HL-60/S4 (cell line): ENCODE measurements around the gene PITPNM1.

Experiments used
- in situ Hi-C: fragments of 300-500 bp; cut with MboI; formaldehyde crosslinking; loops from 2 replicates; pipeline ENCODE4 v1.14.3; 2022; ENCODE audit warnings: low sequenced_read_pairs

Gene PITPNM1

DNA sequence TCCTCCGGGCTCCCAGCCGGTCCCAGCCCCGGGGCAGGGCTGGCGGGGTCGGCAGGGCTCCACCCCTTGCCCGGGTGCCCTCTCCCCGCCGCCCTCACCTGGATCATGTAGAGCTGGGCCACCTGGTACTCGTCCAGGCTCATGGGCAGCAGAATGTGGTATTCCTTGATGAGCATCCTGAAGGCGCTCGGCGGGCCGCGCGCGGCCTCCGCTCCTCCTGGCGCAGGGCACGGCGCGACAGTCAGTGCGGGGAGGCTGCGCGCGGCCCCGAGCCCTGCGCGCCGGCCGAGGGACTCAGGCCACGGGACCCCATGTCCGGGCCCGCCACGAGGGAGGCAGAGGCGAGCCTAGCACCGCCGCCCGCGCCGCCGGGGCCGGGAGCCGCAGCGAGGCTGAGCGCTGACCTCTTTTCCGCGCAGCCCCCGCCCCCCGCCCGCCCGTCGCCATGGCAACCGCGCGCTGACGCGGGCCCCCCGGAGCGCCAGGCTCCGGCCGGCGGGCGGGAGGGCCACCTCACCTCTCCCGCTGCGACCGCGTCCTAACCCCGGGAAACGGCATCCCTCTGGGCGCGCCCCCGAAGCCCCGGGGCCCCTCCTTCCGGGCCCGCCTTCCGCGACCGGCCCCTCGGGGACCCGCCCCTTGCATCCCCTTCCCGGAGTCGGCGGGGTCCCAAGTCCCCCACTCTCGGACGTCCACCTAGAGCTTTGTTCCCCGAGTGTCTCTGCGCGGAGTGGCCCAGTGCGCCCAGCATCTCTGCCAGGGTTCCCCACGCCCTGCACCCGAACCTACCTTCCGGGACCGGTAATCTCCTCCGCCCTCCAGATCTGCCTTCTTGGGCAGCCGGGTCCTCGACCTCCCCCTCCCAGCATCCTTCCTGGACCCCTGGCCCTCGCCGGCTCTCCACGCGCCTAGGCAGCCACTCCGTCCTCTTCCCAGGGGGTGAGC lies 886 bp downstream of the PITPNM1 start:
- in situ Hi-C loops = no loop called here

DNA sequence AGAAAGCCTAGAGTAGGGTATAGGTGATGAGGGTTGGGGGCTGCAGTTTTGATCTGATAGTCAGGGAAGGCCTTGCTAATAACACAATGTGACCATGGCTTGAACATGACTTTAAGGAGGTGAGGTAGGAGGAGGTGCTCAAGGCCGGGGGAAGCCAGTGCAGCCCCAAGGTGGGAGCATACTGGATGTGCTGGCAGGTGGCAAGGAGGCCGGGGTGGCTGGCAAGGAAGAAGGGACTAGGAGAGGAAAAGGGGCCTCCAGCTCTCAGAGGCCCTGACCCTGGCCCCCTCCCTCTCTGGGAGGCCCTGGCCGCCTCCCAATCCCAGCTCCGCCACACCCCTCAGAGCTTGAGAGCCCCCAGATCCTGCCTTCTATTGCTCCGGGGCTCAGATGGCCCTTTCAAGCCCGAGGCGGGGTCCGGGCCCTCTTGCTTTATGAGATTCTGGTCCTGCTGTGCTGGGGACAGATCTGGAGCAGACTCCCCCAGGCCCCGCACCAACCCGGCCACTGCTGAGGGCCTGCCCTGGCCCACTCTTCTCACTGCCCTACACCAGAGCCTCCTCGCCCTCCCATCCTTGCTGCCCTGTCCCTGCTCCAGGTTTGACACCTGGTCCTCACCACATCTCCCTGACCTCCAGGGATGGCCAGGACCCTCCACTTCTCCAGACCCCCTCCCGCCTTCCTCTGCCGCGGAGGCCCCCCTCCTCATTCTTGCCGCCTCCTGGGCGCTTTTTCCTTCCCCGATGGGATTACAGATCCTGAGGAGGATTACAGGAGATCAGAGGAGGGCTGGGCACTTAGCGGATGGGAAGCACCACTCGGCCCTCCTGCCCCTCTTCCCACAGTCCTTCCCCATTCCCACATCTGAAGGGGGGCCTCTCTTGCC lies 1.8 kb downstream of the PITPNM1 start:
- in situ Hi-C loops = no loop called here

DNA sequence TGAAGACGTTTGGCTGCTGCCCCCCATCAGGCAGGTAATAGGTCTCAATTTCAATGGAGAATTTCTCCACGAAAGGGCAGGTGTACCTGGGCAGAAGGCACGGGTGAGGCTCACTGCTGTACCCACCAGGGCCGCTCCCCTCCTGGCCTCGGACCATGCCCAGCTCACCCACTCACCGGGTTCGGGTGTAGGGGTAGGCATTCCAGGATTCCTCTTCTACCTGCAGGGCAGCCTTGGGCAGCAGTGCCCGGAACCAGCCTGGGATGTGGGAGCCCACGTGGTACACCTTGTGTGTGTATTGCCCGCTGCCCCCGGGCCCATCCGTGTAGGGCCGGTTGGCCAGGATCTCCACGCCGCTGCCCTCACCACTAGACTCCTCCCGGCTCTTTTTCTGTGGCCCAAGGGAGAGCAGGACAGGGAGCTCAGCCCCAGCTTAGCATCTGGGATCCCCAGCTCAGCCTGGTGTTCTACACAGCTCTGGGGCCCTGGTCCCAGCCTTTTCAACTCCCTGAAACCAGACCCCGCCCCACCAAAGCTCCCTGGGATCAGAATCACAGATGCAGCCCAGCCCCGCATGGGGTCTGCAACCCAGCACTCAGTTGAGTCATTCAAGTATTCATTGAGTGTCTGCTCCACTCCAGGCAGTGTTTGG lies 2.7 kb downstream of the PITPNM1 start:
- in situ Hi-C loops = no loop called here

DNA sequence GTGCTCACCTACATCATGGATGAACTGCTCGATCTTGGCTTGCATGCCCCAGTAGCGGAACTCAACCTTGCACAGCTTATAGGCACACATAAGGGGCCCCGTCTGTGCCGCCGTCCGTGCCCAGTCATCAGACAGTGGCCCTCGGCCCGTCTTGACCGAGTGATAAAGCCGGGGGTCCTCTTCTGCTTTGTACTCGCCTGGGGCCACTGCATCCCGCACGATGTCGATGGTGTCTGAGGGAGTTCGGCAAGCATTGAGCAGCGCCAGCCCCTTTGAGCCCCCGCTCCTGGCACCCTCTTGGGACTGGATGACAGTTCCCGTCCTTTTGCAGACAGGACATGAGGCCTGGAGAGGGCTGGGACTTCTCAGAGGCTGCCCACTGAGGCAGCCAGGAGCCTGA lies 3.3 kb downstream of the PITPNM1 start:
- in situ Hi-C loops = no loop called here

DNA sequence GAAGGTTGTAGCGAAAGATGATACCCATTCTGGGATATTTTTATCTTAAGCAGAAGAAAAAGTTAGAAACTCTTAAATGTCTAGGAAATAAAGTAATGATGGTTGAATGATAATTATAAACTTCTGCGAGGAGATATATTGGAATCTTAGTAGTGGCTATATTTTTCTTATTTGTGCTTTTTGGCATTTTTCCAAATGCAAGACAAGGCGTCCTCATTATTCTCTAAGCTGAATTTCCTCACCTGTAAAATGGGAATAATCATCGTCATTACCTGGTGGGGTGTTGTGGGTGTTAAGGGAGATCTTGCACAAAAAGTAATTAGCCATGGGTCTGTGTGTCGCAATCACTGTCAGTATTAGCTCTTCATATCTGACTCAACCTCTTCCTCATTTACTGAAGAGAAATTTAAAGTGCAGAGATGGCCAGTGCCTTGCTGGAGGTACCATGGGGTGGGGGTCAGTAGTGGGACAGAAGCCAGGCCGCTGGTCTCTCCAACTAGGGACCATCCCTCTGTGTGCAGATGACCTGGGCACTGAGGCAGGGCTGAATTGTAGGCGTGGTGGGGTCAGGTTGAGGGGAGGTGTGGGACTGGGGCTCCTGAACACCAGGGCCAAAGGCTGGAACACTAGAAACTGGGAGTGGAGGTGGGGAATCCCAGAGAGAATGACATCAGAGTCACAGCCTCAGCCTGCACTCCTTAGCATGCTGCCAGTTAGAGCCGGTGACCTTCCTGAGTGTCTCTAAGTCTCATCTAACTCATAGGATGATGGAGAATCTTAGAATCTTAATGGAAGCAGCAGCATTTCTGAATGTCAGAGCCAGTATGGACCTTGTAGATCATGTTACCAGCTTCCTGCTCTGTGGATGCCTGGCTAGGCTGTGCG lies 4.1 kb downstream of the PITPNM1 start:
- in situ Hi-C loops = no loop called here

DNA sequence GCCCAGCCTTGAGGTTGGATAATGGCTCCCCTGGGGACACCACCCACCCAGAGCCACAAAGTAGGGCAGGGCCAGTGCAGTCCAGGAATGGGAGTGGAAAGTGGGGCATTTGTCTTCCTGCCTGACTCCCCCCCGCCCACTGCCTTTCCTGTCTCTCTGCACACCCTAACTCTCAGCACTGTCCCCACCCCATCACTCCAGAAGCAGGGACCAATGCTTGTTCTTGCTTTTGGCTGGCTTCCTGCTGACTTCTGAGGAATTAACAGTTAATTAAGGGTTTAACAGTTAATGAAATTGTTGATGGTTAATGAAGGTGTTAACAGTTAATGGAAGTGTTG lies 4.7 kb downstream of the PITPNM1 start:
- in situ Hi-C loops = no loop called here

DNA sequence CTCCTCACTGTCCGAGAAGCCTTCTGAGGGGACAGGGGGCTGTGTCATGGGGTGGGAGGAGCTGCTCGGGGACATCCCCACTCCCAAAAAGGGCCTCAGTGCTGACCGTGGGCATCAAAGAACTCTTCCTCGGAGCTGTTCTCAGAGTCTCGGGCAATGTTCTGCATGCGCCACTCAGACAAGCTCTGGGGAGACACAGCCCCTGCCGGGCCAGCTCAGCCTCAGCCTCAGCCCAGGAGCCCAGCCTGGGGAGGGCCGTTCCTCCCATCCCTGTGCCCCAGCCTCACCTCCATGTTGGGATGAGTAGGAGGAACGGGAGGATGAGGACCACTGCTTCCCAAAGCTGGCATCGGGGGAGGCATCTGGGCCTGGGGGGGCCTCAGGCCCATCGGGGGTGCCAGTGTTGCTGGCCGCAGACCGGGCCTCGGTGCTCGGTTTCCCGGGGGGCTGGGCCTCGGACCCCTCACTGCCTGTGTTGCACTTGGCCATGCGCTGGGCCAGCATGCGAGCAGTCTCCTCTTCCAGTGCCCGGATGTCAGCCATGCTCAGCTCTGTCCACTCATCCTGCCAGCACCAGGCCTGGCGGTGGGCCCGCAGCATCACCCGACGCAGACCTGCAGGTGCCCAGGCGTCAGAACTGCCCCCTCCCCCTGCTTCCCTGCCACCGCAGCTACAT lies 5.2 kb downstream of the PITPNM1 start:
- in situ Hi-C loops = no loop called here

DNA sequence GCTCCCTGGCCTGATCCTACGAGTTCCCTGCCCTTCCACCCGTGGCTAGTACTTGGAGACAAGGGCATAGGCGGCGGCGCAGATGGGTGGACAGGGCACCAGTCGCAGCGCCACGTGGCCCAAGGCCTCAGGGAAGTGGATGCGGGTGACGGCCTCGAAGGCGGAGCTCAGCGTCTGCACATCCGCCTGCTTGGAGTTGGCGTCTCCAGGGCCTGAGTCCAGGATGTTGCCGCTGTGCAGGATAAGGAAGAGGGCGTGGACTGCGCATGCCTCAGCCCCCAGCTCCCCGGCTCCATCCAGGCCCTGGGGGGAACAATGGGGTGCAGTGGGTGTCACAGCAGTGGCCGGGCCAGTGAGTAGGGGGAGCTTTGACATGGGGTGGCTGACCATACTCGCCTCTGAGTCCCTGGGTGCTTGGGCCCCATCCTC lies 6.6 kb downstream of the PITPNM1 start:
- in situ Hi-C loops = no loop called here

DNA sequence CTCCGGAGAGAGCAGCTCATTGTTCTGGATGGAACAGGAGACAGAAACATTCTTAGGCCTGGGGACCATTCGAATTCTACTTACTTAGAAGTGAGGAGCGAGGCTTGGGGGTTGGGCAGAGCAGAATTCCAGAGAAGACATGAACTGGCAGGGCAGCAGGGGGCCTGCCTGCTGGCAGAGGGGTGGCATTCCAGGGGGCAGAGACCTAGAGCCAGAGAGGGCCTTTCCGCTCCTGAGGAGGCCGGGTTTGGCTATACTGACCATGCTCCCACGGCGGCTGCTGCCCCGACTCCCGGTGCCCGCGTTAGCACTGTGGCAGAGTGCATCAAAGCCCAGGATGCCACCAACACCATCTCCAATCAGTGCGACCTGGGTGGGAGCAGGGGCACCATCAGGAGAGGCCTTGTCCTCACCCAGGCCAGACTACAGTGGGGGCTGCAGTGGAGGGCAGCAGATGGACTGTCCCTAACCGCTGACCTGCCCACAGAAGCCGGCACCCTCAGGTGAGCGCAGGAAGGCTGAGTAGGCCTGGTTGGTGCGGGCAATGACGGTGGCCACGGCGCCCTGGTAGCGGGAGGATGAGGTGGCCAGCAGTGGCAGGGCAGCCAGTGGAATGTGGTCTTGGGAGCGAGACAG lies 7.4 kb downstream of the PITPNM1 start:
- in situ Hi-C loops = no loop called here

DNA sequence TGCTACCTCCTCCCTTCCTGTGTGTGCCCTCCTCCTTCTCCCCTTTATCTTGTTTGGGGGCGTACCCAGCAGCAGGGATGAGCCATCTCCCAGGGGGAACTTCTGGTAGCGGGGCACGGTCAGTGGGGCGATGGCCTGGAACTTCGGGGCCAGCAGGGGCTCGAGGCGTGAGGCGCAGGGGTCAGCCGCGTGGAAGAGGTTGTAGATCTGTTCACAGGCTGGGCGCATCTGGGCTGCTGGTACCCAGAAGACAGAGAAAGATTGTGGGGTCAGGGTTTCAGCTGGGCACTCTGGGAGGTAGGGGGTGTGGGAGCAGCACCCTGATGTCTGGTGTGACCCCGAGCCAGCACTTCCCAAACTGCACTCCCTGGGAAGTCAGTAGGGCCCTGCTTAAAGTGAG lies 9.1 kb downstream of the PITPNM1 start:
- in situ Hi-C loops = no loop called here

DNA sequence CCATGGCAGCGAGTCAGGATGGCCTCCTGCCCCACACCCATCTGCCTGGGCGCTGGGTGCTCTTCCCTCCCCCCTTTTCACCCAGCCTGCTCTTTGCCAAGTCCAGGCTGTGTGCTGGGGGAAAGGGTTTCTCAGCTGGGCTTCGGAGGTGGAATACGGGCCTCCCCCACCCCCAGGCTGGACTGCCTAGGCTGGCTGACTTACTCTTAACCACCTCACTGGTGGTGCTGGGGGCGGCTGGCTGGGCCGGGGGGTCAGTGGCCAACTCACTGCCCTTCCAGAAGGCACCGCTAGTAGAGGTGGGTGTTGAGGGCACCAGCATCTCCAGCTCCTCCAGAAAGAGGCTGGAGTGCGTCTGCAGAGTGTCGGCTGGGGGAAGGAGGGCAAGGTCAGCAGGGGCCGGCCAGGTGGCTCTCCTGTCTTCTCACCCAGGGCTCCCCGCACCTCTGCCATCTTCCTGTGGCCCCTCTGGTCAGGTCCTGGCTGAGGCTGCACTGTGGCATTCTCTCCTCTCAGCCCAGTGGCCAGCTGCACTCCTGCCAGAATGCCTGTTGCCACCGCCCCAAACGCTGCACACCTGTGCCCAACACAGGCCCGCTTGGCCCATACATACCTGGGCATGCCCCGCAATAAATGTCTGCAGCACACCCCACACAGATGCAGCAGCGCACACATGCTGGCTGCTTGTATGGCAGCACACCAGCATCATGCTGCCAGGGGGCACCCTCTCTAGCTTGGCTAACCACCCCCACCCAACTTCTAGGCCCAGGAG lies 9.7 kb downstream of the PITPNM1 start:
- in situ Hi-C loops = no loop called here

DNA sequence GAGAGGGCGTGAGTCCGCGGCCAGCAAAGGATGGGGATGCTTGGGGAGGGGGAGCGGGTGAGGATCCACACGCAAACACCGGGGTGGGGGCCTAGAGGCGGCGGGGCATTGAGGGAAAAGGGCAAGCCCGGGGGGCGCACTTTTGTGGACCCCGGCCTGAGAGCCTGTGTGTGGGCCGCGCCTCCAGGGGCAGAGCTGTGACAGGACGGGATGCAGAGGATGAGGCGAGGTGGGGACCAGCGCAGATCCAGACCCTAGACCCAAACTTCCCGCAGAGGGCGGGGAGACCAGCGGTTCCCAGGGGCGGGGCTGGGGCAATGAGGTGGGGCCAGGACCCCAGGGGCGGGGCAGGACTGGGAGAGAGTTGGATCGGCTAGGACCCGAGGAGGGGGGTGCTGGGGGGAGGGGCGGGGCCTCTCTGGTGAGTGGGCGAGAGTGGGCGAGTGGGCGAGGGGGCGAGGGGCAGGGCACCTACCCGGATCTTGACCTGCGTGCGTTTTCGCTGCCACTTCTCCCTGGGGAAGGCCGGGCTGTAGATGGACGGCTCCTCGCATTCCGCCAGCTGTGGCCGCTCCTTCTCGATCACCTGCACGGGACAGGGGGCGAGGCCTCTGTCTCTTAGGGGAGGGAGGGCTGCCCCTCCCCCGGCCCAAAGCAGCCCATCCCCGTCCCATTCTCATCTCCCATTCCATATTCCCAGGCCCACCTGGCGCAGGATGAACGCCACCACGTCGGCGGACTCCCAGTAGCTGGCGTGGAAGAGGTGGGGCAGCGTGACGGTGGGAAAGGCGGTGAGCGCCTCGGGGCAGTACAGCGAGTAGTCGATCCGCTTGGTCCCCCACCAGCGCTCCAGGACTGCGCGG lies 10.6 kb downstream of the PITPNM1 start:
- in situ Hi-C loops = no loop called here

DNA sequence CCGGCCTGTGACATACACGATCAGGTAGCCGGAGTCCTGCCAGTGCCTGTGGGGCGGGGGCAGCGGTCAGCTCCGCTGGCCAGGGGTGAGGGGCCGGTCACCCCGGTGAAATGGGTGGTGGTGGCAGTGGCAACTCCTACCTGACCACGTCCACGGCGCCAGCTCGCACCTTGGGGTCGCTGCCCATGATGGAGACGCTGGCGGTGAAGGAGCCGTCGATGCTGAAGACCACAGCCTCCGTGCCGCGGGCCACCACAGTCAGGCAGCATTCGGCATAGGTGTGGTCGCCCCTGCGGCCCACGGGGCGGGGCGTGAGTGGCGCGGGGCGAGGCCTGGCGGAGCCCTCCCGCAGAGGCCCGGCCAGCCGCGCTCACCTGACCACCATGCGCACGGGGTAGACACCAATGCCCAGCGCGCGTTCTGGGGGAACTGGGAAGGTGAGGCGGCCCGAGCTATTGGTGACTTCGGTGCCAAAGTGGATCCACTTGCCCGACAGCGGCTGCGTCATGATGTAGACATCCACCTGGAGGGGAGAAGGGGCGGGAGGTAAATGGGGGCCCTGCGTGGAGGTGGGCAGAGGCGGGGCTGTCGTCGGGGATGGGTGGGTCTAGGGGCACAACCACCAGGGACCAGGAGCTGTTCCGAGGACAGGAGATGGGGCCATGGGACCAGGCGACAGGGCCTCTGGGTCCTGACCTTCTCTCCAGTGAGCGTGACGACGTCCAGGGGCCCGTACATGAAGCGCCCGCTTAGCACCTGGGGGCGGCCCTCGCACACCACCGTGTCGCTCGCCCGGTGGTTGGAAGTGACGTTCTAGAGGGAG lies 11.4 kb downstream of the PITPNM1 start:
- in situ Hi-C loops = no loop called here

DNA sequence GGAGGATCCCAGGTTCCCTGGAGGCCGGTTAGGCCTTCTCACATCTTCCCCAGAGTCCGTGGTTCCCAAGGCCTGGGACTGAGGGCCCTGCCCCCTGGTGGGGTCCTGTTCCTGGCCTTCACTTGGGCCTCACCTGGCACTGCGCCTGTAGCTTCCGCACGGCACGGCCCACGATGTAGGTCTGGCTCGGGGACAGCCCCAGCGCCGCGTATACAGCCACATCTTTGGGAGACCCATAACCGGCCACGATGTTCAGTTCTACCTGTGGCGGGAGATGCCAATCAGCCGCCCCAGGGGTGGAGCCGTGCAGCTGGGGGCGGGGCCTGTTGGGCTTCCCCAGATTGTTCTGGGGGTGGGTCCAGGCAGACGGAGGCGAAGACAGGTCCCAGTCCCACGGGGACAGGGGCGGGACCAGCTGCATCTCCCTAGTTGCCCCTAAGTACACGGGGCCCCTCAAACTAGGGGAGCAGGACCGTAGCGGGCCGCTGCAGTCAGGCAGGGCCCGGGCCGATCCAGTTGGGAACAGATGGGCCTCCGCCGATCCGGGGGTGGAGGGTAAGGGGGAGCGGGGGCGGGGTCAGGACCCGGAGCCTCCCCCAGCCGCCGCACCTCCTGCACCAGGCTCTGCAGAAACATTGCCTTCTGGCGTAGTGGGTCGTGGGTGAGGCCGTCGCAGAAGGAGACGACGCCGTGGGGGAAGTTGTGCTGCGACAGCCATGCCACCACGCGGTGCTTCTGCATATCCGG lies 12.2 kb downstream of the PITPNM1 start:
- in situ Hi-C loops = no loop called here

DNA sequence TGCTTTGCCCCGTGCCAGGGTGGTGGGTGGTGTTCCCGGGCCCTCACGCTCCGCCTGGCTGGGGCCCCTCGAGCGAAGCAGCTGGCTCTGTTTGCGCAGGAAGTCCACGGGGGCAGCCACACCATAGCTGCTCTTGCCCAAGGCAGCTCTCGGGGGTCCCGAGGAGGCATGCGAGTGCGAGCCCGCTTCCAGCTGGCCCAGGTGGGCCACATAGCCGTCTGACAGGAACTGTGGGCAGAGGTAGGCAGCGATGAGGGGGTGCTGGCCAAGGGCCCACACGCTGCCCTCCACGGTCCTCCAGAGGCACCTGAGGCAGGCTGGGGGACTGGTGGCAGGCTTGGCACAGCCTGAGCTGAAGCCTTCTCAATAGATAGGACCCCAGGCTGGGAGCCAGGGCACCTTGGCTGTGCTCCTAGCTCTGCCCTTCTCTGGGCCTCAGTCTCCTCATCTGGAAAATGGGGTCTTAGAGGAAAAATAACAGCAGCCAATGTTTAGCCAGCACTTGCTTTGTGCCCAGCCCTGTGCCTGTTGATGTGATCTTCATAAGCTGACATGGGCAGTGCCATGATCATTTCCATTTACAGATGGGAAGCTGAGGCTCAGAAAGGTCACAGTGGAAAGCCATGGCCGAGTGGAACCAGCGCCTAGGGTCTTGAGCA lies 13.0 kb downstream of the PITPNM1 start:
- in situ Hi-C loops = no loop called here
